NCI-H1092 (cell line): ENCODE data around the gene NKX1-2.

Experiments used
- DNase-seq: peaks from one replicate; lab custom pipeline; 2025; lab: John Stamatoyannopoulos, UW

The NKX1-2 gene

GRCh38 chr10:124450012-124450782 is at the start of gene NKX1-2:
Gene NKX1-2 (minus strand): TSS chr10:124450035. CDS start chr10:124449943, 92 bp downstream.
- no peak for DNase-seq

- no peak for DNase-seq
Observed at GRCh38 chr10:124498056-124498455, 48.2 kb upstream of the NKX1-2 start.

- DNase-seq, result no peak
Observed at GRCh38 chr10:124497196-124497881, 47.5 kb upstream of the NKX1-2 start.

- DNase-seq, result no peak
Observed at GRCh38 chr10:124496620-124497019, 46.8 kb upstream of the NKX1-2 start.

- DNase-seq, result no peak
Observed at GRCh38 chr10:124496150-124496549, 46.3 kb upstream of the NKX1-2 start.

- DNase-seq, result no peak
Observed at GRCh38 chr10:124495725-124496124, 45.9 kb upstream of the NKX1-2 start.

- no peak for DNase-seq
Observed at GRCh38 chr10:124495162-124495561, 45.3 kb upstream of the NKX1-2 start.

GRCh38 chr10:124494046-124494807 is 44.4 kb upstream of the NKX1-2 start:
- DNase-seq, result no peak

- DNase-seq, result peak; percentile 24
Observed at GRCh38 chr10:124493214-124493882, 43.5 kb upstream of the NKX1-2 start.

- no peak for DNase-seq
Observed at GRCh38 chr10:124492266-124492665, 42.4 kb upstream of the NKX1-2 start.

GRCh38 chr10:124491105-124491504 is 41.3 kb upstream of the NKX1-2 start:
- DNase-seq, result no peak

GRCh38 chr10:124486635-124487034 is 36.8 kb upstream of the NKX1-2 start:
- DNase-seq, result no peak

GRCh38 chr10:124484661-124485060 is 34.8 kb upstream of the NKX1-2 start:
- DNase-seq, result no peak

GRCh38 chr10:124484031-124484430 is 34.2 kb upstream of the NKX1-2 start:
- no peak for DNase-seq

GRCh38 chr10:124482876-124483275 is 33.0 kb upstream of the NKX1-2 start:
- DNase-seq, result no peak

- DNase-seq, result no peak
Observed at GRCh38 chr10:124482236-124482800, 32.5 kb upstream of the NKX1-2 start.

GRCh38 chr10:124481717-124482116 is 31.9 kb upstream of the NKX1-2 start:
- DNase-seq, result no peak

- DNase-seq, result no peak
Observed at GRCh38 chr10:124480860-124481259, 31.0 kb upstream of the NKX1-2 start.

GRCh38 chr10:124478515-124478914 is 28.7 kb upstream of the NKX1-2 start:
- DNase-seq, result no peak

GRCh38 chr10:124477614-124478363 is 28.0 kb upstream of the NKX1-2 start:
- DNase-seq, result no peak
